H1 (cell line): Measurements from ENCODE around the gene FREM1.

ENCODE experiments used
- CHD2 ChIP-seq: IDR thresholded peaks from 2 replicates; pipeline ENCODE4 v1.6.1; 2012; ENCODE audit warnings: low read length, improper control_type of control experiment
- CTCF ChIP-seq, 3 experiments: IDR thresholded peaks; 1 replicate in 2 of 3; 2 replicates in 1 of 3; pipeline versions ENCODE4 v1.5.1 to v1.6.1; 2011; ENCODE audit warnings: low read length in 3 of 3, mild to moderate bottlenecking in 3 of 3, inconsistent platforms in 2 of 3, low read depth in 1 of 3, moderate library complexity in 1 of 3; ENCODE audit not compliant: insufficient read depth in 1 of 3; ENCODE audit errors: control extremely low read depth in 1 of 3
- EZH2 ChIP-seq: fragments of 200-600 bp; sonication (generic); IDR thresholded peaks from 2 replicates; pipeline ENCODE4 v1.7.1; 2012; ENCODE audit warnings: low read depth, mild to moderate bottlenecking, moderate library complexity, low read length, inconsistent platforms; ENCODE audit not compliant: severe bottlenecking
- FOSL1 ChIP-seq: IDR thresholded peaks from 2 replicates; pipeline ENCODE4 v1.6.1; 2011; ENCODE audit warnings: mild to moderate bottlenecking, low read depth, low read length, moderate library complexity; ENCODE audit not compliant: insufficient read depth
- HDAC2 ChIP-seq, 2 experiments: fragments of 300-600 bp in 1 of 2; sonication (generic) in 1 of 2; IDR thresholded peaks; 2 replicates each; pipeline ENCODE4 v1.6.1; 2011 to 2012; ENCODE audit warnings: low read depth in 2 of 2, low read length in 2 of 2, mild to moderate bottlenecking in 2 of 2, moderate library complexity in 2 of 2, borderline replicate concordance in 1 of 2, inconsistent platforms in 1 of 2
- RAD21 ChIP-seq, 2 experiments: IDR thresholded peaks in 1 of 2; conservative IDR thresholded peaks in 1 of 2; 2 replicates each; pipeline ENCODE4 v1.6.1; 2011; ENCODE audit warnings: low read depth in 2 of 2, low read length in 2 of 2, improper control_type of control experiment in 1 of 2, inconsistent platforms in 1 of 2, mild to moderate bottlenecking in 1 of 2, moderate library complexity in 1 of 2
- SP1 ChIP-seq: IDR thresholded peaks from 2 replicates; pipeline ENCODE4 v1.6.1; 2011; ENCODE audit warnings: low read depth, low read length

GRCh38 chr9:14937216-14937615 is 27.0 kb upstream of the FREM1 start:
- TF ChIP-seq CTCF (IDR thresholded peaks at IDR 0.05; ENCODE audit: control extremely low read depth in 1 of 3, insufficient read depth in 1 of 3, low read depth in 1 of 3, low read length in 3 of 3): no peak
- no peak for TF ChIP-seq EZH2
- no peak for TF ChIP-seq SP1
- TF ChIP-seq CHD2: no peak
- TF ChIP-seq FOSL1: no peak
- TF ChIP-seq HDAC2 (IDR thresholded peaks at IDR 0.05; ENCODE audit: borderline replicate concordance in 1 of 2, low read depth in 2 of 2, low read length in 2 of 2): no peak
- TF ChIP-seq RAD21 (IDR thresholded peaks at IDR 0.05 in 1 of 2, conservative IDR thresholded peaks at IDR 0.05 in 1 of 2; ENCODE audit: low read depth in 2 of 2, low read length in 2 of 2): no peak
